AG10803 (cell line): ENCODE data around the gene IFI27.
A peak's percentile ranks its signal among the peaks of the same experiment; 100 is the strongest.

Experiments used
- DNase-seq: peaks from one replicate; pipeline ENCODE4 v3.0.0; 2010; ENCODE audit warnings: low read depth
- H3K4me3 ChIP-seq: 2 replicates; pipeline ENCODE4 v1.5.1; 2011; ENCODE audit warnings: mild to moderate bottlenecking, low read length, control low read depth
- TF ChIP-seq, protein P1 (sequence below): conservative IDR thresholded peaks from 2 replicates; pipeline ENCODE4 v1.5.1; 2011; ENCODE audit warnings: mild to moderate bottlenecking, low read length, control low read depth, inconsistent platforms

IFI27 gene

GRCh38 chr14:94129758-94130414 is 19.4 kb downstream of the IFI27 start:
- DNase-seq, result peak; percentile 41
- peak overlapping the region; percentile 78 for H3K4me3 ChIP-seq
- TF ChIP-seq, protein P1, sequence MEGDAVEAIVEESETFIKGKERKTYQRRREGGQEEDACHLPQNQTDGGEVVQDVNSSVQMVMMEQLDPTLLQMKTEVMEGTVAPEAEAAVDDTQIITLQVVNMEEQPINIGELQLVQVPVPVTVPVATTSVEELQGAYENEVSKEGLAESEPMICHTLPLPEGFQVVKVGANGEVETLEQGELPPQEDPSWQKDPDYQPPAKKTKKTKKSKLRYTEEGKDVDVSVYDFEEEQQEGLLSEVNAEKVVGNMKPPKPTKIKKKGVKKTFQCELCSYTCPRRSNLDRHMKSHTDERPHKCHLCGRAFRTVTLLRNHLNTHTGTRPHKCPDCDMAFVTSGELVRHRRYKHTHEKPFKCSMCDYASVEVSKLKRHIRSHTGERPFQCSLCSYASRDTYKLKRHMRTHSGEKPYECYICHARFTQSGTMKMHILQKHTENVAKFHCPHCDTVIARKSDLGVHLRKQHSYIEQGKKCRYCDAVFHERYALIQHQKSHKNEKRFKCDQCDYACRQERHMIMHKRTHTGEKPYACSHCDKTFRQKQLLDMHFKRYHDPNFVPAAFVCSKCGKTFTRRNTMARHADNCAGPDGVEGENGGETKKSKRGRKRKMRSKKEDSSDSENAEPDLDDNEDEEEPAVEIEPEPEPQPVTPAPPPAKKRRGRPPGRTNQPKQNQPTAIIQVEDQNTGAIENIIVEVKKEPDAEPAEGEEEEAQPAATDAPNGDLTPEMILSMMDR, result no peak

DNA sequence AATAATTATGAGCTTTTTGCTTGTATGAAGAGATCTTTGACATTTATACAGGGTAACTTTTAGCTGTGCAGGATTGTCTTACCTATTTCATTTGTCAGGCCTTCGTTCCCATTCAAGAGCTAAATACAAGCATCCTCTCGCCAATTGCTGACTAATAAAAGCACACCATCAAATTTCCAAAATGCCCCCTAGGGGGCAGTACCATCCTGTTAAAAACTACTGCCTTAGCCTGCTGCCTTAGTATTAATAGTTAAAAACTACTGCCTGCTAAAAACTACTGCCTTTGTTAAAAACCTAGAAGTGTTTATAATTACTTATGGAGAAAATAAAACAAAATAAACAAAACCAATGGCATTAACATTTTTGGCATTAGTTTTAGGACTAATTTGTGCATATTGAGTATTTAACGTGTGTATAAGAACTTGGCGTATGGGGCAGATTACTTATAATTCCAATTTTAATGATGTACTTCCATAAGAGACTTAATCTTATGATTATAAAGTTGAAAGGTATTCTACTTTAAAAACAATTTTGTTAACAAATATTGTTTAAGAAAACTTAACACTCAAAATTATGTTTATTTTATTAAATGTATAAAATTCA is 21.9 kb downstream of the IFI27 start:
- peak; percentile 68 for DNase-seq
- TF ChIP-seq, protein P1, result peak; percentile 84

DNA sequence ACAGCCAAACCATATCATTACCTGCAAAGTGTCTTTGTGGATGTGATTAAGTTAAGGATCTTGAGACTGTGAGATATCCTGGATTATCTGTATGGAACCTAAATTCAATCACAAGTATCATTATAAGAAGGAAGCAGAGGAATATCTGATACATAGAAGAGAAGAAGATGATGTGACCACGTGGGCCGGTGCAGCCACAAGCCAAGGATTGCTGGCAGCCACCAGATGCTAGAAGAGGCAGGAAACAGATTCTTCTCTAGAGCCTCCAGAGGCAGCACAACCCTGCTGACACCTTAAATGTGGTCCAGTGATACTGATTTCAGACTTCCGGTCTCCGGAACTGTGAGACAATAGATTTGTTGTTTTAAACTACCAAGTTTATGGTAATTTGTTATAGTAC is 24.9 kb downstream of the IFI27 start:
- TF ChIP-seq, protein P1, result no peak
- DNase-seq, result no peak
- no peak overlapping the region for H3K4me3 ChIP-seq

More for the DNA sequence above, 21.9 kb downstream of the IFI27 start:
- H3K4me3 ChIP-seq, result no peak overlapping the region

DNA sequence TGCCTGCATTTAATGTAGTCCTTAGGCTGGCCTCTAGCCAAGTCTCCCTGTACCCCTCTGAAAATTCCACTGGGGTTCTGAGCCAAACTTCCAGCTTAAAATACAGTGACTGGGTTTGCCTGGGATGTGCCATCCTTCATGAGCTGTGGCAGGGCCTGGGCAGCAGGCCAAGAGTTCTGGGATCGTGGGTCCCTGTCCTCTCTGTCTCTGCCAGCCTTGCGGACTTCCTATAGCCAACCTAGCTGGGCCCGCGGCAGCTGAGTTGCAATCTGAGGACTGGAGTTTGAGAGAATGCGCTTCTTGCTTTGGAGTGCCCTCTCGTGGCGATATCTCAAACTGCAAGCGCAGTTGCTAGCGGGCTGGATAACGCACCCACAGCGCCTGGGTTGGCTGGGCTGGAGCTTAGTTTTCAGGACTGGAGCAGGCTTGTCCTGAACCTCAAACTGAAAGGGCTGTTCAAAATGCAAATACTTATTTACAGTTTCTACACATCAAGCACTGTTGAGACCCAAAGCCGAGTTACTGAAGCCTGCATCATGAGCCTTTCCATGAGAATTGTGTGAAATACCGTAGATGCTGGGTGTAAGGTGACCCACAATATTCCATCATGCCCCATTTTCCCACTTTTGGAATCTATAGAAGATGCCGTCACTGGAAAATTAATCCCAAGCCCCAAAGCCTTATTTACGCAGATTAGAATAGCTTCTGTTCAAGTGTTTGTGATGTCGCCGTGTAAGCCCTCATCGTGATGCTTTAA is 26.2 kb downstream of the IFI27 start:
- DNase-seq, result peak; percentile 78
- no peak overlapping the region for H3K4me3 ChIP-seq
- TF ChIP-seq, protein P1, result peak; percentile 97

DNA sequence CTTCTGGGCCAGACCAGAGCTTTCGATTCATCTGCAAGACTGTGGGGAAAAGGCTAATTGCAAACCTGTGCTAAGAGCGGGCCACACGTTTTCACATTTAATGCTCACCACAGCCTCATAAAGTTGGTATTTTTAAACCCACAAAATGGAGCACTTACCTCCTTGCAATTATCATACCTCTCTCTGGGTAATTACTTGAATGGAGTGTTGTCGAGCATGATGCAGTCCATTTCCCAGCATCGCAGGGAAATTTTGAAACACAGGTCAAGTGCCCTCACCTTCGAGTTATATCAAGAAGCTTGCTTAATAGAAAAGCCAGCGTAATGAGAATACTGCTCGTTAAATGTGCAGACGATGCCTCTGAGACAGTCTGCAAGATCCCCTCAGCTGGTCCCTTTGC is 27.7 kb downstream of the IFI27 start:
- H3K4me3 ChIP-seq, result no peak overlapping the region
- no peak for DNase-seq
- TF ChIP-seq, protein P1, result no peak

GRCh38 chr14:94139006-94139405 is 28.5 kb downstream of the IFI27 start:
- H3K4me3 ChIP-seq, result no peak overlapping the region
- no peak for DNase-seq
- TF ChIP-seq, protein P1, result no peak

GRCh38 chr14:94139421-94139820 is 28.9 kb downstream of the IFI27 start:
- TF ChIP-seq, protein P1, result no peak
- H3K4me3 ChIP-seq, result no peak overlapping the region
- no peak for DNase-seq
